HT-29 (cell line): ENCODE data around the gene NOL11. TPM values are rescaled to one million over a fixed set of nuclear protein-coding genes. Genes with fewer than 3 reads are reported as not detected.
"Not testable (repeated sequence)": the region's sequence is repeated elsewhere in the genome, so short reads cannot be mapped to it uniquely, and the experiment has no call there.

Source experiments
- DNase-seq: peaks from one replicate; pipeline ENCODE4 v3.0.0-alpha.2; 2015; ENCODE audit warnings: low spot score
- total RNA-seq: library from RNA; depleted of rRNA; stranded (reverse); fragments of >200 nt; shearing (Covaris generic); gene quantifications from 2 replicates; pipeline ENCODE4 v1.2.3, GENCODE V29; 2014; rRNA removed

NOL11 gene
- 37.6 and 43.9 TPM in 2 replicates for total RNA-seq

GRCh38 chr17:67717624-67718324 lies at the start of gene NOL11:
Gene NOL11 (plus strand): TSS chr17:67717936. CDS start chr17:67717948, 12 bp downstream.
- DNase-seq = peak; percentile 100

GRCh38 chr17:67671493-67671892 lies 46.2 kb upstream of the NOL11 start:
- DNase-seq = no peak

GRCh38 chr17:67672592-67673335 lies 45.0 kb upstream of the NOL11 start:
- no peak for DNase-seq

- DNase-seq = no peak
Measured at GRCh38 chr17:67675481-67675880, 42.3 kb upstream of the NOL11 start.

GRCh38 chr17:67676305-67676704 lies 41.4 kb upstream of the NOL11 start:
- DNase-seq = no peak

GRCh38 chr17:67678414-67678813 lies 39.3 kb upstream of the NOL11 start:
- DNase-seq = no peak

- DNase-seq = no peak
Measured at GRCh38 chr17:67679225-67679624, 38.5 kb upstream of the NOL11 start.

GRCh38 chr17:67679721-67680120 lies 38.0 kb upstream of the NOL11 start:
- DNase-seq = no peak

- no peak for DNase-seq
Measured at GRCh38 chr17:67680445-67681224, 37.1 kb upstream of the NOL11 start.

GRCh38 chr17:67682196-67682595 lies 35.5 kb upstream of the NOL11 start:
- no peak for DNase-seq

GRCh38 chr17:67685351-67685750 lies 32.4 kb upstream of the NOL11 start:
- no peak for DNase-seq

GRCh38 chr17:67686241-67686640 lies 31.5 kb upstream of the NOL11 start:
- no peak for DNase-seq

- no peak for DNase-seq
Measured at GRCh38 chr17:67687511-67687910, 30.2 kb upstream of the NOL11 start.

- peak; percentile 95 for DNase-seq
Measured at GRCh38 chr17:67689534-67690177, 28.1 kb upstream of the NOL11 start.

- no peak for DNase-seq
Measured at GRCh38 chr17:67693811-67694210, 23.9 kb upstream of the NOL11 start.

- no peak for DNase-seq
Measured at GRCh38 chr17:67696347-67696746, 21.4 kb upstream of the NOL11 start.

GRCh38 chr17:67696853-67697498 lies 20.8 kb upstream of the NOL11 start:
- no peak for DNase-seq

GRCh38 chr17:67700037-67700724 lies 17.6 kb upstream of the NOL11 start:
- no peak for DNase-seq

GRCh38 chr17:67700725-67701119 lies 17.0 kb upstream of the NOL11 start:
- no peak for DNase-seq

- DNase-seq = not testable (repeated sequence)
Measured at GRCh38 chr17:67702861-67703260, 14.9 kb upstream of the NOL11 start.

- DNase-seq = no peak
Measured at GRCh38 chr17:67707442-67707841, 10.3 kb upstream of the NOL11 start.
